HG02840 (cell line): Measurements from ENCODE around the gene CHD9.
A peak's percentile ranks its signal among the peaks of the same experiment; 100 is the strongest.
"Not testable (repeated sequence)": the region's sequence is repeated elsewhere in the genome, so short reads cannot be mapped to it uniquely, and the experiment has no call there.

Source experiments
- ATAC-seq: cut with Tn5 transposase; IDR thresholded peaks from one replicate; pipeline ENCODE4 v1.9.1; 2021; ENCODE audit warnings: mild to moderate bottlenecking, moderate library complexity, moderate number of reproducible peaks; ENCODE audit not compliant: unreplicated experiment, low FRiP score

CHD9 gene

GRCh38 chr16:53074296-53074695 lies 19.5 kb downstream of the CHD9 start:
- ATAC-seq: not testable (repeated sequence)

- not testable (repeated sequence) for ATAC-seq
Measured at GRCh38 chr16:53075461-53075860, 20.7 kb downstream of the CHD9 start.

GRCh38 chr16:53078247-53078646 lies 23.5 kb downstream of the CHD9 start:
- ATAC-seq: no peak

GRCh38 chr16:53078765-53079485 lies 24.1 kb downstream of the CHD9 start:
- ATAC-seq: no peak

GRCh38 chr16:53080345-53081031 lies 25.7 kb downstream of the CHD9 start:
- ATAC-seq: no peak

GRCh38 chr16:53081032-53081424 lies 26.2 kb downstream of the CHD9 start:
- no peak for ATAC-seq

- no peak for ATAC-seq
Measured at GRCh38 chr16:53081686-53082407, 27.1 kb downstream of the CHD9 start.

- no peak for ATAC-seq
Measured at GRCh38 chr16:53082509-53082908, 27.7 kb downstream of the CHD9 start.

- no peak for ATAC-seq
Measured at GRCh38 chr16:53083119-53083518, 28.3 kb downstream of the CHD9 start.

- no peak for ATAC-seq
Measured at GRCh38 chr16:53084141-53084541, 29.4 kb downstream of the CHD9 start.

- no peak for ATAC-seq
Measured at GRCh38 chr16:53084746-53085334, 30.0 kb downstream of the CHD9 start.

- no peak for ATAC-seq
Measured at GRCh38 chr16:53085369-53085843, 30.6 kb downstream of the CHD9 start.

GRCh38 chr16:53085931-53086421 lies 31.2 kb downstream of the CHD9 start:
- no peak for ATAC-seq

- ATAC-seq: no peak
Measured at GRCh38 chr16:53087101-53087500, 32.3 kb downstream of the CHD9 start.

- no peak for ATAC-seq
Measured at GRCh38 chr16:53089434-53090285, 34.9 kb downstream of the CHD9 start.

GRCh38 chr16:53090286-53090590 lies 35.4 kb downstream of the CHD9 start:
- no peak for ATAC-seq

- no peak for ATAC-seq
Measured at GRCh38 chr16:53090591-53091411, 36.0 kb downstream of the CHD9 start.

- peak; percentile 63 for ATAC-seq
Measured at GRCh38 chr16:53091466-53092211, 36.8 kb downstream of the CHD9 start.
